NCI-H2107 treated with DMSO at 0.1 percent for 48 hours (cell line): ENCODE results near the gene NCOA5.
"Not testable (repeated sequence)": the region's sequence is repeated elsewhere in the genome, so short reads cannot be mapped to it uniquely, and the experiment has no call there.

Experiments used
- DNase-seq: peaks from one replicate; lab custom pipeline; 2025; ENCODE audit not compliant: unreplicated experiment; lab: John Stamatoyannopoulos, UW

Gene NCOA5

DNA sequence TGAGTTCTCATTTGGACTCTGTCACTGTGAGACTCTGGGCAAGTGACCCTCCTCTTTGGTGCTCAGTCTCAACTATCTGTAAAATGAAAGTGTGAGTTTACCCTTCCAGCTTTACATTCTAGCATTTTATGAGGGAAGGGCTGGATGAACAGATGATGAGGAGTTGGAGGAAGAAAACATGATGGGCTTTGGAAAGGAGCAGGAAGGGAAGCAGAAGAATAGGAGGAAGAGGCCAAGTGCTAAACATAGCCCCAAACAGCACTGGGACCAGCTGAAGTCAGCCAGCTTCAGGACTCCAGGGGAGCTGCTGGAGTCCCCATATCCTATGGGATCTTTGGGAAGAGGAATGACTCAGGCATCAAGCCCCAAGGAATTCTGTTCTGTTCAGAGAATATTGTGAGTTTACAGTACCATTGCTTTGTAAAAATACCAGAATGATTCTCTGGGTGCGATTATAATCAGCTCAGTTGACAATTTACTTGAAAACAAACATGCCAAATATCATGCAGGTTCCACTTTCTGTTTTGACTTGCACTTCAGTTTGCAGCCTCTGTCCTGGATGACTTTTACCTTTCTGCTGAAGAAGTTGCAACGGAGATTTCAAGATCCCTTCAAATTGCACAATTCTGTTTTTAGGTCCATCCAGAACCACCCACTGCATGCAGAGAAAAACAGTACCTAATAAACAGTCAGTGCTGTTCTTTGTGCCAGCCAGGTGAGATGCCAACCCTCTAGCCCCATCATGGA lies 31.6 kb upstream of the NCOA5 start:
- DNase-seq, result no peak

GRCh38 chr20:46120136-46120535 lies 30.4 kb upstream of the NCOA5 start:
- DNase-seq, result no peak

DNA sequence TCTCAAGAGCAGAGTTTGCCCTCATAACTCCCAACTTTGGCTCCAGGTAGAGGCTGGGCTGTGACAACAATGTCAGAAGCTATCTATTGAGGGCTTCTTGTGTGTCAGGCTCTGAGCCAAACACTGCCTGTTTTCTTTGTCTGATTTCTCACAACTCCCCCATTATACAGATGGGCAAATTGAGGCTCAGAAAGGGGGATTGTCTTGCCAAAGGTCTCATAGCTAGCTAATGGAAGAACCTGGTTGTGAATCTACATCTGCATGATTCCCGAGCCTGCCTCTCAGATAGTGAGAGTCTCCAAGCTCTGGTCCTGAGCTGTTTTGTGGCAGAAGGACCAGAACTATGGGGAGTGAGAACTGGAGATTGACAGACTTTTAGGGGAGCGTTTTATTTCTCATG lies 29.8 kb upstream of the NCOA5 start:
- no peak for DNase-seq

- DNase-seq, result no peak
Observed at GRCh38 chr20:46119028-46119546, 29.3 kb upstream of the NCOA5 start.

DNA sequence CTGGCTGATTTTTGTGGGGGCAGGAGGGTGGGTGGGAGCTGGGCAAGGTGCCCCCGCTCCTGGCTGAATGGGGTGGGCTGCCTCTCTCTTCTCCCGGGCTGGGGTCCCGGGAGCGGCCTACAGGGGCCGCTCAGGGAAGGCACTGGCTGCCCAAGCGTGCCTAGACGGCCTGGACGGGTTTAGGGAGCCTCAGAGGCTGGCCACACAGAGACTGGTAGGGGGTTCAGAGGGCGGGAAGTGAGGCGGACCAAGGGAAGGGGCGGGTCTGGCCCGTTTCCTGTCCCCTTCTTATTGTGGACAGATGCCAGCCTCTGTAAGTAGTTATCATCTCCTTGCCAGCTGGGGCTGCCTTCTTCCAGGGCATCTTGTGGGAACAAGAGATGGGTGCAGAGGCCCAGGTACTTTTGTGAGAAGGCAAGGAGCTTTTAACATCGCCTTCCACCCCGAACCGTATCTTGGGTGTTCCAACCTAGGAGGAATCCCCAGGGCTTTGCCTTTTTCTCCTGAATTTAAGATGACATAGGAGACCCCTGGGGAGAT lies 28.8 kb upstream of the NCOA5 start:
- no peak for DNase-seq

DNA sequence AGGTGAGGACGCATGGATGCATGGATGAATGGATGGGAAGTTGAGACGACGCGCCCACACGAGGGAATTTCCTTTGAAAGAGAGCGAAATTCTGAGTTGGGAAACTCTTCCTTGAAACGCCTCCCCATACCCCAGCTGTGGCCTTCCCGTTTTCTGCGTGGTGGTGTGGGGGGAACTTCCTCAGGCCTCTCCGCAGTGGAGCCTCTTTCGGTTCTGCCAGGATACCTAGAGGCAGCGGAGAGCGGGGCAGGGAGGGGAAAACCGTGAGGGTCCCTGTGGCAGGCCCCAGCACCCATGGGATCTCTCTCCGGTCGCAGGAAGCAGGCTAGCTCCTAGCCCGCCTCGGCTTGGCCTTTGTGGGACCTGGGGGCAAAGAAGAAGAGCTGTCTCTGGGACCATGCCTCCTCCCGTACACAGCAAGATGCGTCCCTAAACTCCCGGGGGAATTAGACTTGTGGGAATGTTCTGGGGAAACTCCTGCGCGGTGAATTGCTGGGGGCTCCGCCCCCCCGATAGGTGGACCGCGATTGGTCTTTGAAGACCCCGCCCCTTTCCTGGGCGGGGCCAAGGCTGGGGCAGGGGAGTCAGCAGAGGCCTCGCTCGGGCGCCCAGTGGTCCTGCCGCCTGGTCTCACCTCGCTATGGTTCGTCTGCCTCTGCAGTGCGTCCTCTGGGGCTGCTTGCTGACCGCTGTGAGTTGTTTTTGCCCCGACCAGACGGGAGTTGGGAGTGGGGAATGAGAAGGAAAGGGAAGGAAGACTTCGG lies 28.1 kb upstream of the NCOA5 start, which contains the start of gene CD40:
Gene CD40 (plus strand): TSS at position 611 of the 764 bp plus-strand sequence. CDS start 30 bp downstream, at position 641.
- no peak for DNase-seq

- DNase-seq, result no peak
Observed at GRCh38 chr20:46114449-46114848, 24.7 kb upstream of the NCOA5 start.

DNA sequence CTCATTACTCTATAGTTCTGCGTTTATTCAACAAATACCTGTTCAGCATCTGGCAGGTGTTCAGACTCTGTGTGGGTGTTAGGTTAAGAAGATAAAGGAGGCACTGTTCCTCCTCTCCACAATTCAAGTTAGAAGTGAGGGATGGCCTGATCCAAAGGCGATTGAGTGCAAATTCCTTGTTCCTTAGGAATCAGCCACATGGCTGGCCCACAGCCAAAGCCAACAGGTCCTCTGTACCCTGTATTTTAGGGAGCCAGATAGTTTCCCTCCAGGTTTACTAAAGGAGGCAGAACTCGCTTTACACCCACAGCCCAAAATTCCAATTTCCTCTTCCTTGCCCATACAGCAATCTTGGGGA lies 23.3 kb upstream of the NCOA5 start:
- DNase-seq, result no peak

DNA sequence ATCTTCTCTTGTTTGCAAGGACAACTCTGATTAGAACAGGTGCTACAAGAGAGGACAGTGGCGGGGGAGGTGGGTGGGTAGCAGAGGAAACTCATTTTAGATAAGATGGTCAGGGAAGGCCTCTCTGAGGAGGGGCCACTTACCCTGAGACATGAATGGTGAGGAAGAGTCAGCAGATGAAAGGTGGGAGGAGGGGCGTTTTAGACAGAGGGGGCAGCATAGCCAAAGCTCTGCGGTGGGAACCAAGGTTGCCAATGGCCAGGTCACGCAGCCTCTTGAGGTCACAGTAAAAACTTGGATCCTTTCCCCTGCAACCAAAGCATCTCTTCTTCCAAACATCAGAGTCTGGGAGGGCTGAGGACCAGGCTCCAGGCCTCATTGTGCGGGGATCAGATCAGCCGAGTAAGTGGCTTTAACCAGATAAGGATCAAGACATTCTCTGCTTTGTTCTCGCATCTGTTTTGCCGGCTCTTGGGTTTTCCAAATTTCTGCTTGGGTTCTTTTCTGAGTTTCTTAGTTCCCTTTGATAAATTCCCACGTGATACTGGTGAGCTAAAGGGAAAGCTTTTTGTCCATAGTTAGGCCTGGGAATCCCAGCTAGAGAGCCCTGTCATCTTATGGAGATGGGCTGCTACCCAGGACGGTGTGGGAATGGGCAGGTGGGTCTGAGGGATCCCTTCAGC lies 22.8 kb upstream of the NCOA5 start:
- DNase-seq, result no peak

- DNase-seq, result no peak
Observed at GRCh38 chr20:46111836-46112212, 22.1 kb upstream of the NCOA5 start.

- no peak for DNase-seq
Observed at GRCh38 chr20:46111028-46111835, 21.5 kb upstream of the NCOA5 start.

- DNase-seq, result no peak
Observed at GRCh38 chr20:46108976-46109375, 19.2 kb upstream of the NCOA5 start.

DNA sequence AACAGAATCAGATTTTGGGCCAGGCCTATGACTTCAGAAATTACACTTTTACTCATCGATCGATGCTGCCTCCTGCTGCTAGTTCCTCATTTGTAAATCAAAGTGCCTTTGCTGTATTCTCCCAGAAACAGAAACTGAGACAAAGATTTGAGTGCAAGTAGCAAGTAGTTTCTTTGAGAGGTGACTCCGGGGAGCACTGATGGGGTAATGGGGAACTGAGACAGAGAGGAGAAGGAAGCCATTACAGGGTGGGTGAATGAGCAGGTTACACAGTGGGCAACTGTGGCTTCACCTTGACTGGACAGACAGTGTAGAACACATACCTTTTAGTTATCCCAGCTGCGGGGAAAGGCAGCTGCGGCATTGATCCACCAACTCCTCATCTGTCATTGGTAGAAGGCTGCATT lies 18.7 kb upstream of the NCOA5 start:
- no peak for DNase-seq

GRCh38 chr20:46107061-46107460 lies 17.3 kb upstream of the NCOA5 start:
- DNase-seq, result no peak

GRCh38 chr20:46104262-46104661 lies 14.5 kb upstream of the NCOA5 start:
- DNase-seq, result no peak

DNA sequence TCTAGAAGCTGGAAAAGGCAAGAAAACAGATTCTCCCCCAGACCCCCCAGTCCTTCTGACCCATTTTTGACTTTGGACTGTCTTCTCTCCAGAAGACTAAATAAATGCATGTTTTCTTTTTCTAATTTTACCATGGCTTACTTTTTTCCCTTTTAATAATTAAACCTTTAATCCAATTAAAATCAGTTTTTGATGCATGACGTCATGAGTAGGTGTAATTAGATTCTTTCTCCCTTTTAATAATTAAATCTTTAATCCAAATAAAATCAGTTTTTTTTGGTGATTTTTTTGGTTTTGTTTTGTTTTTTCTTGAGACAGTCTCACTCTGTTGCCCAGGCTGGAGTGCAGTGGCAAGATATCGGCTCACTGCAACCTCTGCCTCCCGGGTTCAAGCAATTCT lies 13.2 kb upstream of the NCOA5 start:
- DNase-seq, result no peak

DNA sequence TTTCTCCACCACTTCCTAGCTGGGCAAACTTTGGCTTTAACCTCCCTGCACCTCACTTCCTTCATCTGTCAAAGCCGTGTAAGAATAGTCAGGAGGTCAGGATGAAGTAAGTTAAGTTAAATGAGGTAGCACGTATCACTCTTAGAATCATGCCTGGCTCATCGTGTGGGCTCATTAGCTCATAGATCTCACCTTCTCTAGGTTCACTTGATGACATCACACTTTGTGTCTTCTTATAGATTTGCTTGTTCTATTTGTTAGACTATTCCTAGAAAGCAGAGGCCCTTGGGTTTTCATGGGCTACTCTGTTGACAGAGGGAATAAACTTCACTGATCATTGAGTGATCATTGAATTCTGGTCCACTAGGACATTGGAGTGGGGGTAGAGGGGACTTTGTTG lies 12.2 kb upstream of the NCOA5 start:
- DNase-seq, result no peak

- DNase-seq, result no peak
Observed at GRCh38 chr20:46100988-46101387, 11.2 kb upstream of the NCOA5 start.

DNA sequence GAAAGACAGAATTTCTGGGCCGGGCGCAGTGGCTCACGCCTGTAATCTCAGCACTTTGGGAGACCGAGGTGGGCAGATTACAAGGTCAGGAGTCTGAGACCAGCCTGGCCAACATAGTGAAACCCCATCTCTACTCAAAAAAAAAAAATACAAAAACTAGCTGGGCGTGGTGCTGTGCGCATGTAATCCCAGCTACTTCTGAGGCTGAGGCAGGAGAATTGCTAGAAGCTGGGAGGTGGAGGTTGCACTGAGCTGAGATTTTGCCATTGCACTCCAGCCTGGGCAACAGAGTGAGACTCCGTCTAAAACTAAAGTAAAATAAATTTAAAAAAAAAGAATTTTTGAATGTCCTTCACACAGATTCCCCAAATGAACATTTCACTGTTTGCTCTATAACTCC lies 10.7 kb upstream of the NCOA5 start:
- DNase-seq, result not testable (repeated sequence)

GRCh38 chr20:46099491-46100287 lies 9.9 kb upstream of the NCOA5 start:
- DNase-seq, result no peak
